Osteoblast (primary cell): ENCODE measurements around the gene PANK1. TPM values are rescaled to one million over a fixed set of nuclear protein-coding genes. Genes with fewer than 3 reads are reported as not detected.

Source experiments
- DNase-seq: peaks from one replicate; pipeline ENCODE4 v3.0.0; 2011; ENCODE audit warnings: low spot score, mixed read lengths; ENCODE audit not compliant: insufficient read length; ENCODE audit errors: missing footprints
- H2AFZ ChIP-seq: 2 replicates; pipeline ENCODE4 v1.6.0; 2011; ENCODE audit warnings: mild to moderate bottlenecking, low read length
- H3K27ac ChIP-seq: 2 replicates; pipeline ENCODE4 v1.5.1; 2011; ENCODE audit warnings: mild to moderate bottlenecking, low read depth, low read length, moderate library complexity
- H3K27me3 ChIP-seq: 2 replicates; pipeline ENCODE4 v1.6.0; 2012; ENCODE audit warnings: mild to moderate bottlenecking, control low read depth, inconsistent platforms, low read length, moderate library complexity; ENCODE audit not compliant: insufficient read depth
- H3K36me3 ChIP-seq: 2 replicates; pipeline ENCODE4 v1.5.1; 2011; ENCODE audit warnings: mild to moderate bottlenecking, low read length, control low read depth, moderate library complexity; ENCODE audit not compliant: insufficient read depth
- H3K4me1 ChIP-seq: 2 replicates; pipeline ENCODE4 v1.5.1; 2011; ENCODE audit warnings: mild to moderate bottlenecking, low read length, control low read depth, moderate library complexity; ENCODE audit not compliant: insufficient read depth
- H3K4me2 ChIP-seq: 2 replicates; pipeline ENCODE4 v1.6.0; 2011; ENCODE audit warnings: mild to moderate bottlenecking, low read length; ENCODE audit not compliant: insufficient read depth
- H3K4me3 ChIP-seq: fragments of 200-600 bp; sonication (generic); 3 replicates; pipeline ENCODE4 v1.5.1; 2012; ENCODE audit warnings: mild to moderate bottlenecking, low read length, inconsistent platforms; ENCODE audit not compliant: insufficient read depth
- H3K79me2 ChIP-seq: 2 replicates; pipeline ENCODE4 v1.6.0; 2012; ENCODE audit warnings: mild to moderate bottlenecking, low read length, control low read depth, inconsistent platforms; ENCODE audit not compliant: insufficient read depth
- H3K9me3 ChIP-seq: 2 replicates; pipeline ENCODE4 v1.5.1; 2011; ENCODE audit warnings: low read depth, low read length, control low read depth
- H4K20me1 ChIP-seq: 2 replicates; pipeline ENCODE4 v1.6.0; 2012; ENCODE audit warnings: mild to moderate bottlenecking, low read length, control low read depth; ENCODE audit not compliant: insufficient read depth
- total RNA-seq: library from RNA; depleted of rRNA; stranded (reverse); fragments of >200 nt; gene quantifications from 2 replicates; pipeline ENCODE4 v1.2.3, GENCODE V29; 2012
- TF ChIP-seq, protein P1 (sequence below): IDR thresholded peaks from 2 replicates; pipeline ENCODE4 v1.5.1; 2011; ENCODE audit warnings: mild to moderate bottlenecking, low read depth, low read length, moderate library complexity; ENCODE audit errors: extremely low read depth

PANK1 gene
- total RNA-seq, 1 donor: 5.8 TPM

DNA sequence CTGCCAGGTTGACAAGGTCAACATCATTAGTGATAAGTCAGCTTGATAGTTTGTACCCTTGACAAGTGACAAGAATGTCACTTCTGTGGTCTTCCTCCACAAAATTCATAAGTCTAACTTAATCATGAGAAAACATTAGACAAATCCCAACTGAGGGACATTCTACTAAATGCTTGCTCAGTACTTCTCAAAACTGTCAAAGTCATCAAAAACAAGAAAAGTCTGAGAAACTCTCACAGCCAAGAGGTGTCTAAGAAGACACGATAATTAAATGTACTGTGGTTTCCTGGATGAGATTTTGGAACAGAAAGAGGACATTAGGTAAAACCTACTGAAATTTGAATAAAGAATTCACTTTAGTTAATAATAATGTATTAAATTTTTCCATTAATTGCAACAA is 79.9 kb downstream of the PANK1 start:
- Histone ChIP-seq H4K20me1 (no peaks in the 10 kb centered on the region), H3K27ac (no peak overlapping the region)

DNA sequence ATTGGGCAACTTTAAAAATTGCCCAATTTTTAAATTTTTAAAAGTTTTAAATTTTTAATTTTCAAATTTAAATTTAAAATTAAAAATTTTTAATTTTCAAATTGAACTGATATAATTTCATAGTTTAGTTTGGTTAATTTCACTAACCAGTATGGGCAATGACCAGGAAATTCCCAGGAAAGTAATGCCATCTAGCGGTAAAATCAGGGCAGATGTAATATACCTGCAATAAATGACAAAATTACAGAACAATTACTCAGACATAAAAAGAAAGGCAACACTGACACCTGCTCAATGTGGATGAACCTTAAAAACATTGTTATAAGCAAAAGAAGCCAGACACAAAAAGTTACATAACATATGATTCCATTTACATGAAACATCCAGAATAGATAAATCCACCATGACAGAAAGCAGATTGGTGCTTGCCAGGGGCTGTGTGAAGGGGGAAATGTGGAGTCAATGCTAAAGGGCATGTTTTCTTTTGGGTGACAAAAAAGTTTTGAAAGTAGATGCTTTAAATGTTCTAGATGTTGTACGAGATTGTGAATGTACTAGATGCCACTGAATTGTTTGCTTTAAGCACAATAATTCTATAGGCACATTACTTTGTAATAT is 81.1 kb downstream of the PANK1 start:
- no peak overlapping the region for H3K27ac ChIP-seq
- TF ChIP-seq, protein P1, sequence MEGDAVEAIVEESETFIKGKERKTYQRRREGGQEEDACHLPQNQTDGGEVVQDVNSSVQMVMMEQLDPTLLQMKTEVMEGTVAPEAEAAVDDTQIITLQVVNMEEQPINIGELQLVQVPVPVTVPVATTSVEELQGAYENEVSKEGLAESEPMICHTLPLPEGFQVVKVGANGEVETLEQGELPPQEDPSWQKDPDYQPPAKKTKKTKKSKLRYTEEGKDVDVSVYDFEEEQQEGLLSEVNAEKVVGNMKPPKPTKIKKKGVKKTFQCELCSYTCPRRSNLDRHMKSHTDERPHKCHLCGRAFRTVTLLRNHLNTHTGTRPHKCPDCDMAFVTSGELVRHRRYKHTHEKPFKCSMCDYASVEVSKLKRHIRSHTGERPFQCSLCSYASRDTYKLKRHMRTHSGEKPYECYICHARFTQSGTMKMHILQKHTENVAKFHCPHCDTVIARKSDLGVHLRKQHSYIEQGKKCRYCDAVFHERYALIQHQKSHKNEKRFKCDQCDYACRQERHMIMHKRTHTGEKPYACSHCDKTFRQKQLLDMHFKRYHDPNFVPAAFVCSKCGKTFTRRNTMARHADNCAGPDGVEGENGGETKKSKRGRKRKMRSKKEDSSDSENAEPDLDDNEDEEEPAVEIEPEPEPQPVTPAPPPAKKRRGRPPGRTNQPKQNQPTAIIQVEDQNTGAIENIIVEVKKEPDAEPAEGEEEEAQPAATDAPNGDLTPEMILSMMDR: peak; percentile 74
- no peak overlapping the region for H3K4me3 ChIP-seq
- no peak for DNase-seq
- no peaks in the 10 kb centered on the region for H4K20me1 ChIP-seq
- H3K27me3 ChIP-seq: no peaks in the 10 kb centered on the region
- H3K79me2 ChIP-seq: no peaks in the 10 kb centered on the region
- H2AFZ ChIP-seq: no peak overlapping the region
- peaks cover 9% of the 10 kb centered on the region for H3K4me1 ChIP-seq
- no peaks in the 10 kb centered on the region for H3K36me3 ChIP-seq
- H3K4me2 ChIP-seq: no peak overlapping the region
- H3K9me3 ChIP-seq: no peaks in the 10 kb centered on the region

More for the DNA sequence above, 79.9 kb downstream of the PANK1 start:
- no peak for DNase-seq
- Histone ChIP-seq H3K9me3 (no peaks in the 10 kb centered on the region), H2AFZ (no peak overlapping the region), H3K4me2 (no peak overlapping the region), H3K36me3 (no peaks in the 10 kb centered on the region), H3K4me1 (peaks cover 9% of the 10 kb centered on the region), H3K27me3 (no peaks in the 10 kb centered on the region), H3K4me3 (no peak overlapping the region), H3K79me2 (no peaks in the 10 kb centered on the region)
- TF ChIP-seq, protein P1: no peak

DNA sequence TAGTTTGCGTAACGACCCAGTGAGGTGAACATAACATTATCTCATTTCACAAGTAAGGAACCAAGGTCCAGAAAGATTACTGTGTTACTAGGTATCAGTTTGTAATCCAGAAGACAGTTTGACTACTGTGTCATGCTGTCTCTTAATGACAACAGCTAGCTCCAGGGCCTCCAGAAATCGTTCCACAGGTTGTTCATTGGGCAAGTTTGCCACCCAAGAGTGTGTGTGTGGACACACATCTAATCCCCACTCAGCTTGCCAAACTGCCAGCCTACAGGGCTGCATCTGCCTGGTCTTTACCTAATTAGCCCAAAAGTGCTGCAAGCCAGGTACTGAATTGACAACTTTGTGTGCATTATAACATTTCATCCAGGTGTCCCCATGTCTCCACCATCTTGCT is 81.7 kb downstream of the PANK1 start:
- no peaks in the 10 kb centered on the region for H3K27me3 ChIP-seq
- DNase-seq: no peak
- H3K9me3 ChIP-seq: no peaks in the 10 kb centered on the region
- TF ChIP-seq, protein P1: no peak
- peaks cover 9% of the 10 kb centered on the region for H3K4me1 ChIP-seq
- no peaks in the 10 kb centered on the region for H4K20me1 ChIP-seq
- H3K79me2 ChIP-seq: no peaks in the 10 kb centered on the region
- H2AFZ ChIP-seq: no peak overlapping the region
- no peak overlapping the region for H3K4me3 ChIP-seq
- no peaks in the 10 kb centered on the region for H3K36me3 ChIP-seq
- H3K4me2 ChIP-seq: no peak overlapping the region
- no peak overlapping the region for H3K27ac ChIP-seq

DNA sequence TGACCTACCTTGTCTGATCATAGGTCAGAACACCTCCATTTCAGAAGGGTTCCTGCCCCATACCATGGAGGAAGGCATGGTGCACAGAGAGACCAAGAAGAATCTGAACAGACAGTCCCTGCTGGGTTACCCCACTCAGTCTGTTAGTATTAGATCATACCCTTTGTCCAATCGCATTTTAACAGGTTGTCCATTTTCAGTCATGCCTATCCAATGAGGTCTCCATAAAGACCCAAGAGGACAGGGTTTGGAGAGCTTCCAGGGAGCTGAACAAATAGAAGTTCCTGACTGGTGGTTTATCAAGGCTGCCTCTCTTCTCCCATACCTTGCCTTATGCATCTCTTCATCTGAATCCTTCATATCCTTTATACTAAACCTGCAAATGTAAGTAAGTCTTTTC is 88.4 kb downstream of the PANK1 start:
- no peak for DNase-seq
- H3K4me2 ChIP-seq: no peak overlapping the region
- H4K20me1 ChIP-seq: no peaks in the 10 kb centered on the region
- no peak overlapping the region for H2AFZ ChIP-seq
- peaks cover 16% of the 10 kb centered on the region for H3K4me1 ChIP-seq
- H3K27ac ChIP-seq: no peak overlapping the region
- no peaks in the 10 kb centered on the region for H3K36me3 ChIP-seq
- H3K79me2 ChIP-seq: no peaks in the 10 kb centered on the region
- H3K9me3 ChIP-seq: no peaks in the 10 kb centered on the region
- TF ChIP-seq, protein P1: no peak
- no peak overlapping the region for H3K4me3 ChIP-seq
- H3K27me3 ChIP-seq: no peaks in the 10 kb centered on the region
